SKM-1 (cell line): Measurements from ENCODE around the gene C16orf90.
"Not testable (repeated sequence)": the region's sequence is repeated elsewhere in the genome, so short reads cannot be mapped to it uniquely, and the experiment has no call there.

Source experiments
- DNase-seq: peaks from one replicate; lab custom pipeline; 2025; ENCODE audit not compliant: unreplicated experiment; lab: John Stamatoyannopoulos, UW

C16orf90 gene

GRCh38 chr16:3485097-3485745 lies 10.1 kb downstream of the C16orf90 start:
- no peak for DNase-seq

DNA sequence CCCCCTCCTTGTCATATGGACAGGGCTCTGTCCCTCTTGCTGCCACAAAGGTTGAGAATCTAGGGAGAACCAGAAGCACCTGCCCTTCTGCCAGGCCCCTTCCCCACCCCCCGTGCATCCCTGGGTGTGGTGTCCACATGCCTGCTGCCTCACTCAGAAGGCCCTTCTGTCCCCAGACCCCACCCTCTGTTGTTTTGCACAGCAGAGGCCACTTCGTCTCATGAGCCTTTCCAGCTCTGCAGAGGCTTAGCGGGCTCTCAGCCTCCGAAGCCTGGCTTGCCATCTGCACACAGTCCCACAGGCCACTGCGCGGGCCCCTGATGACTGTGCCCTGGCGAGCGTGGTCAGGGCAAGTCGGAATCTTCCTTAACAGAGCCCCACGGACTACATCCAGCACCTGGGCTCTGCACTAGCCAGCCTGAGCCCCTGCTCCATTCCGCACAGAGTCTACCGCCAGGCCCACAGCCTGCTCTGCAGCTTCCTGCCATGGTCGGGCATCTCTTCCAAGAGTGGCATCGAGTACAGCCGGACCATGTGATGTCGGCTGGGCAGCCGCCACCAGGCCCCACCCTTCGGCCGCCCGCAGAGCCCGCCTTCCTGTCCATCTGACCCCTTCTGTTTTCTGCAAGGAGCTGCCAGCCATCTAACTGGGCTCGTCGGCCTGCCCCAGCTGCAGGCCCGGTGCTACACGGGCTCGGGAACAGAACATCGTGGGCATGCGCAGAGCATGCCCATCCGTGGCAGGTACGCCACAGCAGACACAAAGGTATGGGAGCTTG lies 10.8 kb downstream of the C16orf90 start:
- DNase-seq: no peak

DNA sequence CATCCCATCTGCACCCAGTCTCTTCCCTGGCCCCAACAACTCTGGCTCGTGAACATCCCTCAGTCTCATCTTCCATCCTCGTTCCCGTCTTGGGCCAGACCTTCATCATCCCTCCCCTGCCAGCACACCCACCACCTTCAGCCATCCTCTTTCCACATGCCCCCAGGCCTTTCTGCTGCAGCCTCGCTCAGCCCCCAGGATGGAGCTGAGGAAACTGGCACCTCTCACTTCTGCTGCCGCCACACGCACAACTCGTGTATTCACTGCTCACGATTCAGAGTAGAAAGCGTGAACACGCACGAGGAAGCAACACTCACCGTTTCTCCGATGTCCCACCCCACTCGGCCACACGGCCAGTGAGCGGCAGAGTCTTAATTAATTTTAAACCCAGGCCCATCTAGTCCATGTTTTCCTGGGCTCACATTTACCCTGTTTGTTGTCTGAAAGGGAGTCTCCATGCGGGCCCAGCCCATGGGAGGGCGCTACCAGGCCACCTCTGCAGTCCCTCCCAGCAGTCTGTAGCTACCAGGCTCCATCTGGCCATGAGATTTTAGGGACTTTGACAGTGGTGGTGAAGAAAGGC lies 12.5 kb downstream of the C16orf90 start:
- DNase-seq: no peak

DNA sequence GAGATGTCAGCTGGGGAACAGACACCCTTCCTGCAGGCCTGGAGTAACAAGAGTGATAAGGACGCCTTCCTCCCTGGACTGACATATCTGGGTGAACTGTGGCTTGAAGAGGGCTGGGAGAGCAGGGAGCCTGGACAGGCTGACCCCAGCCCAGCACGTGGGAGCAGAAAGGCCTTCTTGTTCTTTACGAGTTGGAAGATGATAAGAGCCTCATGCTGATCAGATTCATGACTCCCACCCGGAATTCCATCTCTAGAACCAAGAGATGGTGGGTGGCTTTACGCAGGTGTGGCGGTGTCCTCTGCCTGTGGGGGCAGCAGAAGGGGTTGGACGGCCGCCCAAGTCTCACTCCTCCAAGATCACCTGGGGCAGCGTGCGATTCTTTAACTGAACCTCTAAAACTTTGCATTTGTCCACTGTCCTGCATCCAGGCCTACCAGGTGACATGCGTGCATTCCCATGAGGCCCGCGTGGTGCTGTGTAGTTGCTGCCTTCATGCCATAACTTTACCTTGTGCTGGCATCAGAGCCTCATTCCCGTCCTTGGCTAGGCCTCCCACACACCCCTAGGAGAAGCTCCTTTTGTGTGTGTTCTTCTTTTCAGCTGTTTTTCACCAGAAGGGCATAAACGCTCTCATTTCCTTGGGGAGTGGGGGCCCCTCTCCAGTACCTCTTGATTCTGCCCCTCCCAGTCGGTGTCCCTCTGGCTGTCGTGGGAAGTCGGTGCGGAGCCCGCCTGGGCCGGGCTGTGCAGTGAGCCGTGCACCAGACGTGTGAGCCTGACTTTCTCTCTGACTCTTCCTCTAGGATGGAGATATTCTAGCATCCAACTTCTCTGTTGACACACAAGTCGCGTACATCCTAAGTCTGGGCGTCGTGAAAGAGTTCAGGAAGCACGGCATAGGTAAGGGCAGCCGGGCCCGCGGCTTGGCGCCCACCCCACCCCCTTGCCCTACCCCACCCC lies 13.3 kb downstream of the C16orf90 start:
- DNase-seq: no peak

DNA sequence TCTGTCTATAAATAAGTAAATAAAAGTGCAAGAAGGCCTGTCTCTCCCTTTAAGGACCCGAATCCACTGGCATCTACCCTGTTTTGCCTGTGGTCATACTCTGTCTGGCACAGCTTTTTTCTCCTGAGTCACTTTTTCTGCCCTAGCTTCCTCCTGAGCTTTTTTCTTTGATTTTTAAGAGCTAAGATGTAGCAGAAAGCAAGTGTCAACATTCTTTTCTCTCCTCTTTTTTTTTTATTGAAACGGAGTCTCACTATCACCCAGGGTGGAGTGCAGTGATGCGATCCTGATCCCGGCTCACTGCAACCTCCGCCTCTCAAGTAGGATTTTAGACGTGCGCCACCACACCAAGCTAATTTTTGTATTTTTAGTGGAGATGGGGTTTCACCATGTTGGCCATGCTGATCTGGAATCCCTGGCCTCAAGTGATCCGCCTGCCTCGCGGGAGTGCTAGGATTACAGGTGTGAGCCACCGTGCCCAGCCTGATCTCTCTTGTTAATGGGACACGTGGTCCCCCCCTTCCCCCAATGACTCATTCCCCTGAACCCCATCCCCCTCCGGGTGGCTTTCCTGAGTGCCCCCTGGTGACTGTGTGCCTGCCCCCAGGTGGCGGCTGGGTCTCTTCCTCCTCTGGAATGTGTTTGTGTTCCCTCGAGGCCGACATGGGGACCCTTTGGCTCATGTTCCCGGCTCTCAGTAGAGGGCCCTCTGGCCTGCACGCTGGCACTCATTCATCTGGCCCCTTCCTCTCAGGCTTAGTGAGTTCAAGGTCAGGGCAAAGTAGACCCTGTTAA lies 14.2 kb downstream of the C16orf90 start:
- no peak for DNase-seq

GRCh38 chr16:3479654-3480216 lies 15.6 kb downstream of the C16orf90 start:
- DNase-seq: no peak

- no peak for DNase-seq
Measured at GRCh38 chr16:3478242-3478925, 16.9 kb downstream of the C16orf90 start.

GRCh38 chr16:3476409-3476808 lies 18.9 kb downstream of the C16orf90 start:
- no peak for DNase-seq

DNA sequence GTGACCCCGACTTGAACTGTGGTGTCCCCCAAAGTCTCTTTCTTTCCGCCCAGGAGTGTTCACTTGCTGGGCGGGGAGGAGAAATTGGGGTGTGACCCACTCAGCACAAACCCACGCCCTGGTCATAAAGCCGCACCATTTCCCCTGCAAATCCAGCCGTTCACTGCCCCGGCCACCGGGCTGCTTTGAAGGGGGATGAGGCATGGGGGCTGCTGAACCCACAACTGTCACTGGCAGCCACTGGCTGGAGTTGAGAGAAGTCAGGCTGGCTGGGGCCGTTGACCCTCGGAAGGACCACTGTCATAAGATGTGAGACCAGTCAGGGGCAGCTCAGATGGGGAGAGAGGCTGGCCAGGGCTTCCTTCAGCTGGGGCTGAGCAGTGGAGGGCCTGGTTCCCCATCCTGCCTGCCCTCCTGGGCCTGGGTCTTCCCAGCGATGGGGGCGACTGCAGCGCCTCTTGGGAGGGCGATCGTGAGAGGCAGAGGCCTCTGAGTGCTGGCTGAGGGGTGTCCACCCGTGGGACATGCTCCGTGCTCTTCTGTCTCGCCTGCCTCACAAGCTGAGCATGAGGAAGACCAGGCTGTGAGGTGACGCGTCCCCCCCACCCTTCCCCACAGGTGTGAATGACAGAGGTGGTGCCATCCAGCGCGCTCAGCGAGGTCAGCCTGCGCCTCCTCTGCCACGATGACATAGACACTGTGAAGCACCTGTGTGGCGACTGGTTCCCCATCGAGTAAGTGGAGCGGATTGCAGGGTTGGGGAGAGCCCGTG lies 19.5 kb downstream of the C16orf90 start:
- DNase-seq: no peak

DNA sequence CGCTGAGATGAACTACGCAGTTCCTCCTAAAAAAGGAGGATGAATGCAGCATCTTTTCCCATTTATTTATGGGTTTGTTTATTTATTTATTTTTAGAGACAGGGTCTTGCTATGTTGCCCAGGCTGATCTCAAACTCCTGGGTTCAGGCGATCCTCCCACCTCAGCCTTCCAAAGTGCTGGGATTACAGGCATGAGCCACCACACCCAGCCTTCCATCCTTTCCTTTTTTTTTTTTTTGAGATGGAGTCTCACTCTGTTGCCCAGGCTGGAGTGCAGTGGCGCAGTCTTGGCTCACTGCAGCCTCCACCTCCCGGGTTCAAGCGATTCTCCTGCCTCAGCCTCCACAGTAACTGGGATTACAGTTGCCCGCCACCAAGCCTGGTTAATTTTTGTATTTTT lies 20.4 kb downstream of the C16orf90 start:
- not testable (repeated sequence) for DNase-seq

- no peak for DNase-seq
Measured at GRCh38 chr16:3474136-3474779, 21.0 kb downstream of the C16orf90 start.

GRCh38 chr16:3473596-3473943 lies 21.7 kb downstream of the C16orf90 start:
- not testable (repeated sequence) for DNase-seq

GRCh38 chr16:3472878-3473595 lies 22.3 kb downstream of the C16orf90 start:
- no peak for DNase-seq

GRCh38 chr16:3471518-3472176 lies 23.6 kb downstream of the C16orf90 start:
- no peak for DNase-seq

DNA sequence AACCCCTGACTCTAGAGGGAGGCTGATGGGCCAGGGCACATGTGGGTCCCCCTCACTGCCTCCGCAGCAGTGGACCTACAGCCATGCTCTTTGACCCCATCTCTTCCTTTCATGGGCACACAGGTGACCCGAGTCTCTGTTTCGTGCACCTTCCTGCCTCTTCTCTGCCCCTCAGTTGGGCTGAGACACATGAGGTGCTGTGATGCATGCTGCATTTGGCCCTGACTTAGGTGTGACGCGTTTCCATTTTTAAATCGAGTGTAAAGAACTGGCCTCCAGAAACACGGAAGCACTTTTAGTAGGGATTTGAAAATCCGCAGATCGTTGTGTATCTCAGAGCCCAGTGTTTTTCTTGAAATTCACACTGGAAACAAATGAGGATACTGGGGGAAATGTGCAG lies 24.6 kb downstream of the C16orf90 start:
- DNase-seq: no peak

DNA sequence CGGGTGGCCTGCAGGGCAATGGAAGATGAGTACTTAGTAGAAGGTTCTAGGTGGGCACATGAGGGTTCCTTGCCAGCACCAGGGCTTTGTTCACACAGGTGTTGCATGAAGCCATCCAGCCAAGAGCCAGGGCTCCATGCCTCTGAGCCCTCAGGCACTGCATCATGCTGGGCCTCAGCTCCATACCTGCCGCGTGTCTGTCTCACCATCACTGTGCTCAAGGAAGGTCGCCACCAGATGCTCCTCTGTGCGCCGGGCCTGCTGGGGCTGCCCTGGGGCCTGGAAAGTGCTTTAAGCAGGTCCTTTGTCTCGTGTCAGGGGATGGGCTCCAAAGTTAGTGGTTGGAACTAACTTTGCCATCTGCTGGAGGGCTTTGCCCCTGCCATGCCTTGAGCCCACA lies 25.6 kb downstream of the C16orf90 start:
- no peak for DNase-seq

DNA sequence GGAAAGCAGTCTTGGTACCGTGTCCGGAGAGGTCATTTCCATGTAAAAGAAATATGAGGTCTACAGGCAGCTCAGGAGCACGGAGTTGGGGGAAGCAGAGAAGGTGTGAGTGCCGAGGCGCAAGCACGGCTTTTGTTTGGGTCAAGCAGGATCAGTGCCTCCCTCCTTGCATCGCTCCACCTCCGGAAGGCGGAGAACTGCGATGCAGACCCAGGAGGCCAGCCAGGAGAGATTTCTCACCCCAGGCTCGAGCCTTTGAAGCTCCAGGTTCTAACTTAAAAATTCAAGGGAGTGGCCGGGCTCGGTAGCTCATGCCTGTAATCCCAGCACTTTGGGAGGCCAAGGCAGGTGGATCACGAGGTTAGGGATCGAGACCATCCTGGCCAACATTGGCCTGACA lies 26.8 kb downstream of the C16orf90 start:
- no peak for DNase-seq
